NCI-H510A (cell line): ENCODE measurements around the gene MIB1.

ENCODE experiments used
- DNase-seq: peaks from one replicate; lab custom pipeline; 2025; lab: John Stamatoyannopoulos, UW

The MIB1 gene

DNA sequence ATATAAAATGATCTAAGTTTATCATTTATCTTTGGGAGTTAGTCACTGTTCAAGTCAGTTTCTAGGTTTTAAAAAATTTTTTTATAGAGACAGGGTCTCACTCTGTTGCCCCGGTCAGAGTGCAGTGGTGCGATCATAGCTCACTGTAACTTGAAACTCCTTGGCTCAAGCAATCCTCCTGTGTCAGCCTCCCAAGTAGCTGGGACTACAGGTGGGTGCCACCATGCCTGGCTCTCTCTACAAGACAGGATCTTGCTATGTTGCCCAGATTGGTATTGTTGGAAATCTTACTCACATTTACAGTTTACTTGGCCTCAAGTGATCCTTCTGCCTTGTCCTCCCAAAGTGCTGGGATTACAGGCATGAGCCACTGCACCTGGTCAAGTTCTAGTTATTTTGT, 74.5 kb downstream of the MIB1 start:
- no peak for DNase-seq

DNA sequence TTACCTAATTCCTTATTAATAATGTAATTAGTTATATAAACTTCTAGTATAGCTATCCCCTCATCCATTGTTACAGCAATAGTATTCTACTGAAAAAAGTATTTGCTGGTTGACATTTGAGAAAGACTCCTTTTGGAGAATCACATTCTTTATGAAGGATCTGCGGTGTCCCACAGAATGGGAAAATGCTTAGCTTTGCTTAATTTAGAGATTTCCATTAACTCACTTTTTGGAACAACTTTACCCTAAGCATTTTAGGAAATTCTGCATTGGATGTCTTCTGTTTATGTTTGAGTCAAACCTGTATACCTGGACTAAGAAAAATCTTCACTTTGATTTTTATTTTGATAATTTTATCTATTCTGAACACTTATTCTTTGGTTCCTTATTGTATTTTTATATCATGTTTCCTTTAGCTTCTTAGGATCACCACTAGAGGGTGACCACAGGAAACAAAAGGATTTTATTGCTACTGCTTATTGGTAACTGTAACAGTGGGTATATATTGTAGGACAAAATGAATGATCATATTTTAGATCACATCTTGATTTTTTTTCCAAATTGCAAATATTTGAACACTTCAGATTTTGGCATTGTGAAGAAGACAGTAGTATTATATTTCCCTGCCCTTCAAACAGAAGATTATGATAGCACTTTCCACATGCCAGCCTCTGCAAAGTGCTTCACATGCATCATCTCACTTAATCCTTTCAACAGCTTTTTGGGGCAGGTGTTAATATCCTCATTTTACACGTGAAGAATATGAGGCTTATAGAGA, 79.6 kb downstream of the MIB1 start:
- no peak for DNase-seq

DNA sequence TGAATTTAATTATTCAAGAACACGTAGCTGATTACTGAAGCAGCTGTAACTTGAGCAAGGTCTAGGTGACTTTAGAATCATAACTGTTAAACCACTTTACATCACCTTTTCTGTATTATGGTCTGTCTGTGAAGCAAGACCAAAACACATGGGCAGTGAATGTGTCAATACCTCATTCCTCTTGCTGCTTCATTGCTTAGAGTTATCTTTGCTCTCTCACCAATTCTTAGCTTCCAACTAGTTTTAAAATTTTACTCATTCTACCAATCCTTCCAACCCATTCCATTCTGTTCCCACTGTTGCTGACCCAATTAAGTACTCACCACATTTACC, 80.2 kb downstream of the MIB1 start:
- no peak for DNase-seq

DNA sequence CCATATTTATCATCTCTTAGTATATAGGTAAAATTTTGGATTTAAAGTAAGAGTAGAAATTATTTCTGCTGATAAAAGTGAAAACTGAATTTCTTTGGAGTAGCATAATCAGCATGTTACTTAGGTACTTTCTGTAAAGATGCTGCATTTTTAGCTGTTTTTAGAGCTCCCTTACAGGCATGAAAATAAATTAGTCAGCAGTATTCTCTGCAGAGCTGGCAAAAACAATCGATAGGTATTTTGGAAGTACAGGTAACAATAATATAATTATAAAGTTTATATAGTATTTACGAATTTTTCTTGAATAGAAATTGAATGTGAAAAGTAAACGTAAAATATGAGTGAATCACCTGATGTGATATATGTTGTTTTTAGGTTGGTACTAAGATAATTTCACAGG, 83.3 kb downstream of the MIB1 start:
- no peak for DNase-seq

DNA sequence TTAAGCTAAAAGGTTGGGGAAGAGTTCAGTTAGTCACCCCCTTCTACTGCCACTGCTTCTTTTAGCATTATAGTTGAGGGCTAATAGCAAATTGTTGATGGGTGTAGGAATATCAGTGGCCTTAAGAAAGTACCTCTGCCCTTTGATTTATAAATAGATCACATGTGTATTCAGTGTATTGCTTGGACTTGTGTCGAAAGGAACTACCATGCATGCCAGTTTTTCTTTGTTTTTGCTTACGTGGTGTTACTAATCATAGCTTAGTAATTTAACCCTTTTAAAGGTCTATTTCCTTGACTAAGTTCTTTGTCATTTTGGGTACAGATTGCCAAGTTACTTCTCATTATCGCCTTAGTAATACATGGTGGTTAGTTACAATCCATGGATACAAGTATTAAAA, 85.6 kb downstream of the MIB1 start:
- no peak for DNase-seq

DNA sequence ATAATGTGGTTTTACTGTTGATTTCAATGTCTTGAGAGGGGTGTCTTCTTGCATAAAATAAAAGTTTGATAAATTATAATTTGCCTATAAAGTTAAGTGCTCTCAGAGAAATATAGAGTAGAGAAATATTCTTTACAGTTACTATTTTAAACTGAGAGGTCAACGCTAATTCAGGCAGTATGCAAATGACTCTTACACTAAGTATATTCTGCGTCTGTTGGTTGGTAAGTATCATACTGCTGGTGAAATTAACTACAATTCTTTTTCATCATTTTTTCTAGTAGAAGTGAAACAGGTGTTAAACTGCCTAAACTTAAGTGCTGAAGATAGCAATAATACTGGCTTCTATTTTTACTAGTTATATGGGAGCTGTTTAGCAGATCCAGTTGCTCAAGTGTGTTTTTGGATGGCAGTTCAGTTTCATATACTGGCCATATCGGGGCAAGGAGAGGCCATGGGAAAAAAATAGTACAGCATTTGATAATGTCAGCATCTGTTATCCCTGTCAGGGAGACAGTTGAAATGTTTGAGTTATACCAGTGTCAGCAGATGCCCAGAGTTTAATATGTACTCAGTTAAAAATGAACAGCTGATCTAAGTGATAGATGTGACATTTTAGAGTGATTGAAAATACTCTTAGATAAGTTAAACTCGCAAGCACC, 86.2 kb downstream of the MIB1 start:
- no peak for DNase-seq

DNA sequence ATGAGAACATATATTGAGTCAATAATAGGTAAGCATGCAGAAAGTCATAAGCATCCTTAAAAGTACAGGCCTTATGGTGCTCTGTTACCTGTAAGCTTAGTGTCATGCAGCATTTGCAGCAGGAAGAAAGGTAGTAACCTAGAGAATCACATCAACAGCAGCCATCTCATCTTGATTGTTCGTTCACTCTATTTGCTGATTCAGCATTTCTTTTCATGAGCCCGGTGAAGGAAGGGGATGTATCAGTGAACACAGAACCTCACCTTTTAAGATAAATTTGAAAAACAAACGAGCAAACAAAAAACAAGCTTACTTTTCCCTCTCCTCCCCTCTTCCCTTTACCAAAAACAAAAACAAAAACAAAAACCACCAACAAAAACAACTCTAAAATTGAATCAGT, 89.9 kb downstream of the MIB1 start:
- no peak for DNase-seq

DNA sequence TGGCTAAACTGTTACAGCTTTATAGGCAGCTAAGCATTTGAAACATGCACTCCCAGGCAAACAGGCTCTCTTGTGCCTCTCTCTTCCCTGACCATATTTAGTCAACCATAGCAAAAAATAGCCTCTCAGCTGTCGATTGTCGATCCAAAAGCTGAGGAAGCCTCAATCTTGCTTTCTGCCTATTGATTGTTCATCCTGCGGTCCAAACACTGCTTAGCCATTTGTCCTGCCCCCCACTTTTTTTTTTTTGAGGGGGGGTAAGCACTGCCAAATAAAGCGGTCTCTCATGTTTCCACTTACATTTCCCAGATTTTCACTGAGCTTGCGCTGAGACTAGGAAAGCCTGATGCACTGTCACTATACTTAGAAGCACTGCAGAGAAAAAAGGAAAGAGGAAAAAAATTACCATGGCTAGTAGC, 90.8 kb downstream of the MIB1 start:
- no peak for DNase-seq

DNA sequence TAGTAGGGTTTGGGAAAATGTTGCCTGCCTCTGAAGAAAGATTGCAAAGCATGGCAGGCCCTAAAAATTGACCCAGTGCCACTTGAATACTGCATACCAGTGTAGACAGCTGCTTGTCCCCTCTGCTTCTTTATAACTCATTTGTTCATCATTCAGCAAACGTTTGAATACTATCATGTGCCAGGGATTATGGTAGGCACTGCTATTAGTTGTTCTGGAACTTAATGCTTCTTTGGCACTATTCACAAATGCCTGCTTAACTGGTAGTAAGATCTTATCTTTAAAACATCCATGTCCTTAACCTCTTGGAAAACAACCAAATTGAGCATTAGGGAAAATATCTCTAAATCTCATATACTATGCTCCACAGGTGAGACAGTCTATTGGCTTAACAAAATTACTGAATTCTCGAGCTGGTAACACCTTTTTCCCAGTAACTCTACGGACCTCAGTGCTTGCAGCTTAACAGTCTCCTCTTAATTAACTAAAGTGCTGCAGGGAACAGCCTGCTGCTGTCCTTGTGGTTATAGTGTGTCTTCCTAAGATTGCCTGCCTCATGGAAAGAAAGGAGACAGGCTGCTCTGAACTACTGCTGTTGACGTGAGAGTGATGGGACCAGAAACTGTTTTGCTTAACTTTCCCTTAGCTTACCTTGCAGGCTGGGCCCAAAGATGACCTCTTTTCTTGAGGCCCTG, 93.2 kb downstream of the MIB1 start:
- DNase-seq, result no peak

DNA sequence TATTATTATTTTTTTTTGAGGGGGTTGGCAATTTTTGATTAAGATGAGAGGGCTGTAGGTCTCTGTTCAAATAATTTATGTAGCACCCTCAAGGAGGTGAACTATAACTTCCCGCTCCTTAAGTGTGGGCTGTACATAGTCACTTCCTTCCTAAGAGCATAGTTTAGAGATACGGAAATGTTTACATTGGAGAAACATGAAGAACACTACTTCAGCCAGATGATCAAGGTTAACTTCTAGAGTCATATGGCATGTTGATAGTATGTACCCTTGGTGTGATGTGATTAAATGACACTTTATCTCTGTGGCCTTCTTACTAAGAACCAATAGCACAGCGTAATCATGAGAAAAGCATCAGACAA, 93.7 kb downstream of the MIB1 start:
- no peak for DNase-seq

DNA sequence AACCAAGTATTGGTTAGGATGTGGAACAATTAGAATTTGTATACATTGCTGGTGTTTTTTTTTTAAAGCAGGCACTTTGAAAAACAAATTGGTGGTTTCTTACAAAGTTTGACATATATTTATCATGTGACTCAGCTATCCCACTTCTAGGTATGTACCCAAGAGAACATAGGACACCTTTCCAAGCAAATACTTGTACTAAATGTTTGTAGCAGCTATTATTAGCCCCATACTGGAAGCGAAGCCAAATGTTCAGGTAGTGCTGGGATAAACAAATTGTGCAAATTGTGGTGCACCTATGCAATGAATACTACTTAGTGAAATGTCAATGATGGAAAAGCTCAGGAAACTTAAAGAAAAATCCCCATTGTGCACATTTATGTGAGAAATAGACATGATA, 101.0 kb downstream of the MIB1 start:
- DNase-seq, result no peak

DNA sequence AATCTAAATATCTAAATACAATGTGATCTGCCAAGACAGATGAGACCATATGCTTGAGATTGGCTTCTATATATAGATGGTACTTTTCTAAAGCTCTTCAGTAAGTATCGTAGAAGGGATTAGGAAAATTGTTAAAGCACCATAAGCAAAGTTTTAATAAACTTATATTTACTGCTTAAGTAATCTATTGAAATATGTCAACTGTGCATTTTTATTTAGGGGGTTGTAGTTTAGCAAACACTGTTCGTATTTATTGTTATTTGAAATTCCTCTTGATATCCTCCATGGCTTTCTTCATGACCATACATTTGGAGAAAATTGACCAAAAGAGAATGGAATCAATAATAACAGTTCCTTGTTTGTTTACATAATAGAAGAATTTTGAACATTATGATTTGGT, 102.7 kb downstream of the MIB1 start:
- no peak for DNase-seq

DNA sequence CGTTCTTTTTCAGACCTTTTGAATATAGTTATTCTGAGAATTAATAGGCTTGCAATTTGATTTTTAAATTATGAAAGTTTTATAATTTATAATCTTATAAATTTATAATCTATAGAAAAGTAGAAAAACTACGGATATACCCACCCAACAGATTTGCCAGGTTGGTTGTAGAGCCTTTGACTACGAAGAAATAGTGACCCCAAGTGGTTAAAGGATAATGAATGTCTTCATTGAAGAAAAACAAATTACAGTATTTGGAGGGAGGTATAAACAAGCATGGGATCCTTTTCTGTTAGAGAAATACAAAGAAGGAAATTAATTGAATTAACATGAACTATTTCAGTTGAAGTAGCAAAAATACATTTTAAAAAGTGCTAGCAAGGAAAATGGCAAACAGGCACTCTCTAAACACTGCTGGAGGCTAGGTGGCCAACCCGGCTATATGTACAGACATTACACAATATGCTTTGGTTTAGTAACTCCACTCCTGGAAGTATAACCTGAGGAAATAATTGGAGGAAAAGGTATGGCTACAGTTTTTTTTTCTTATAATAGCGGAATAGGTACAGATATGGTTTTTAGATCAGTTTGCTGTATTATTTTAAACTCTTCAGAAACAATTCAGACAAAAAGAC, 110.9 kb downstream of the MIB1 start:
- no peak for DNase-seq

DNA sequence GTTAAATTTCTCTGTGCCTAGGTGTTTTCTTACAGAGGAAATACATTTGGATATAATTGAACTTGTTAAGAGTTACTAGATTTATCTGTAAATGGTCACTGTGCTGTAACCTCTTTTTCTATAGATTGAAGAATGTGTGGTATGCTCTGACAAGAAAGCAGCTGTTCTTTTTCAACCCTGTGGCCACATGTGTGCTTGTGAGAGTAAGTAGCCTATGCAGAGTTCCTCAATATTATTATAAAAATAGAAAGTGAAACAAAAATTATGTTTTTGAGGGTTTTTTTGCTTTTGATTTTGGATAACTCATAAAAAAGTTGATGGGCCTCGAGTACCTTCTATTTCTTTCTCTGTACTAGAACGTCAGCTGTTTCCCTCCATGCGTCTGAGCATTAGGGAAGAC, 112.4 kb downstream of the MIB1 start:
- no peak for DNase-seq

DNA sequence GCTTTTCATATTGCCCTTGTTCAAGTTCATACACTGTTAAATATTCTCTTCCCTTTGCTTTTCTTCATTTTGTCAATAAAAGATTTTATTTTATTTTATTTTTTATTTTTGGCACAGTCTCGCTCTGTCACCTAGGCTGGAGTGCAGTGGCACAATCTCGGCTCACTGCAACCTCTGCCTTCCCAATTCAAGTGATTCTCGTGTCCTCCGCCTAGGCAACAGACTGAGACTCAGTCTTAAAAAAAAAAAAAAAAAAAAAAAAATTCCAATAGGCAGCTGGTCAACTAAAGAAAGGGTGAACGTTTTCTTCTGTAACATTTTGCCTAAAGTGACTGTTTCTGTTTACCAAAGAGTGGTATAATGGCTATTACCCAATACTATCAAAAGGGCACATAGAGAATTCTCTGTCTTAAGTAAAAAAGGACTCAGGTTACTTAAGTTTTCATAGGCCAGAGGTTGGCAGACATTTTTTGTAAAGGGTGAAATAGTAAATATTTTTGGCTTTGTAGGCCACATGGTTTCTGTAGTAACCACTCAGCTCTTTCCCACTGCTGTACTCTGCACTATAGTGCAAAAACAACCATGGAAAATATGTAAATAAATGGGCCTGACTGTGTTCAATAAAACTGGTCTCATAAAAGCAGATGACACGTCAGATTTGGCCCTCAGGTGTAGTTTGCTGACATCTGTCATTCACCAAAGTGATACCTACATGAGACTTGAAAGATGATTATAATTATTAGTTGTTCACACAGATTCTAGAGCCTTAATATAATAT, 113.4 kb downstream of the MIB1 start:
- no peak for DNase-seq

DNA sequence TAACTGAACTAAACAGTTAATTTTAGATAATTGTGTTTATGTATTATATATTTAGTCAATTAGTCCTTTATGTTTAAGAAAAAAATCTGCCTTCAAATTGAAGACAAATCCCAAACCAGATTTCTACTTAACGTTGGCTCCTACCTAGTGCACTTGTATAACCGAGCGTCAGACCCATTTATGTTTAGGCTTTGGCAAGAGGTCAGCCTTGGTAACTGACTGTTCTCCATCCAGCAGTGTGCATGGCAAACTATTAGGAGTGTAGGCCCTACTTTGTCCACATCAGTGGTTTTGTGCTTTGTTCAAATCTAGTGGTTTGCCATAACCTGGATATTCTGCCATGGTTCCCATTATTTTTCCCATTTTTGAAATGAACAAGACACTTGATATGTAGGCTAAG, 114.8 kb downstream of the MIB1 start:
- DNase-seq, result no peak

DNA sequence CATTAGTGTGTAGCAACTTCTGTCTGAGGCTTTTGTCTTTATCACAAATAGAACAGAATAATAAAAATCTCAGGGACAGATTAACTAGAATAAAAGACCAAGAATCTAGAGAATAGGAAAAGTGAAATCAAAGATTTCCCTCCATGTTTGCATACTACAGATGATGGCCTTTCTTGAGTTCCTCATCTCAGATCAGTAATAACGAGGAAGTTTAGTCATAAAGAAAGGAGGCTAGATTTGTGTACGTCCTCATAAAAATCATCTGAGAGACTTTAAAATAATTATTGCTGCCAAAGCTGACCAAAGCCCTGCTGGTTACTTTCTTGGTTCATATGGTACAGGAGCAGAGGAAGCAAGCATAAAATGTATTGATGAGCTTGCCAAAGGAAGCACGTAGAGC, 117.3 kb downstream of the MIB1 start:
- no peak for DNase-seq

DNA sequence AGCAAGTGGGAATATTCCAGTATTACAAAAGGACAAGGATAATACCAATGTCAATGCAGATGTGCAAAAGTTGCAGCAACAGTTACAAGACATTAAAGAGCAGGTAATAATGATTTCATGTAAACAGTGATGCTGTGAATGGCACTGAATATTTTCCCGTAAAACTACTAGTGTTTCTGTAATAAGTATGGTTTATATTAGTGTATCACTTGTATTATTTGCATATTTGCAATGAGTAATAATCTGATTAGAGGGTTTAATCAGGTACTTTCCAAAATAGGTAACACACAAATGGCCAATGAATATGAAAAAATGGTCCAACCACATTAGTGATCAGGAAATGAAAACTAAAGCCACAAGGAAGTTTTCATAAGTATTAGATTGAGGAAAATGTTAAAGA, 118.0 kb downstream of the MIB1 start:
- DNase-seq, result no peak

DNA sequence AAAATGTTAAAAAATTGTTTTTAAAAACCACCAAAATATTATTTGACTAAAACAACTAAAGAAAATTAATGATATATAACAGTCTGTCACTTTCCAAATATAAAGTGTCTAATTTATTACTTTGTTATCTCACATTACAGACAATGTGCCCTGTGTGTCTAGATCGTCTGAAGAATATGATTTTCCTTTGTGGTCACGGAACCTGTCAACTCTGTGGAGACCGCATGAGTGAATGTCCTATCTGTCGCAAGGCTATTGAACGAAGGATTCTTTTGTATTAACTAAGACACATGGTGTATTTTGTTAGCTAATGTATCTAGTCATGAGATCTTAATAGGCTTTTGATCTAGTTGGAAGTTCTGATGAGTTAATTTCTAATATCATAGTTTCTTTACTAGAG, 123.8 kb downstream of the MIB1 start:
- no peak for DNase-seq

DNA sequence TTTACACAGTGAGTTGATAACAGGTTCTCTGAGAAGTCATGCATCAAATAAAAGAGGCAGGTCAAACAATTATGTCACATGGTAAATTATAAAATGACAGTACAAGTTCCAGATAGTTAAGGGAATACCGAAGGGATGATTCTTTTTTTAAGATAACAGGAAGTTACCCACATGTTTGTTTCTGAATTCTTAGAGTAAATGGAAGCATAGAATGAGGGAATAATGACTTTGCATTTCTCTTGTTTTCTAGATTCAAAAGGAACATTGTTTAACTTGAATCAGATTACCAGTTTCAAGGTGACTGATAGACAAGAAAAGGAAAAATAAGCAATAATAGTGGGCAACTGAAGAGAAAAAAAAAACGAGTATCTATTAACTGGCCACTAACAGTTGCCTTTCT, 124.5 kb downstream of the MIB1 start:
- DNase-seq, result no peak

DNA sequence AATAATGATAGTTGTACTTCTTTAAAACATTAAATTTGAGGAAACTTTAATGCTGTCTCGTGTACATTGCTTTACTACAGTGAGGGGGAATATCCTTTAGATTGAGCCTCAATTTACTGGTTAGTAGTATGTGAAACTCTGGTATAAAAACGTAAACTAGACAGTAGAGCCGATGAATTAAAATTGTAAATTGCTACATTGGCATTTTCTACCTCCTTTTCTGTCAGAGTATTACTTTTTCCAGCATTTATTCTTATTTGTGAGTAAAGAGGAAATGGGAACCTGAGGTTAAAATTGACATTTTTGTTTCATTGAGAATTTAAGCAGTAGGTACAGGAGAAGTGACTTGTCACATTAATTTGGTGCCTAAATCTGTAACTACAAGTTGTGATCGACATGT, 128.2 kb downstream of the MIB1 start:
- DNase-seq, result no peak

DNA sequence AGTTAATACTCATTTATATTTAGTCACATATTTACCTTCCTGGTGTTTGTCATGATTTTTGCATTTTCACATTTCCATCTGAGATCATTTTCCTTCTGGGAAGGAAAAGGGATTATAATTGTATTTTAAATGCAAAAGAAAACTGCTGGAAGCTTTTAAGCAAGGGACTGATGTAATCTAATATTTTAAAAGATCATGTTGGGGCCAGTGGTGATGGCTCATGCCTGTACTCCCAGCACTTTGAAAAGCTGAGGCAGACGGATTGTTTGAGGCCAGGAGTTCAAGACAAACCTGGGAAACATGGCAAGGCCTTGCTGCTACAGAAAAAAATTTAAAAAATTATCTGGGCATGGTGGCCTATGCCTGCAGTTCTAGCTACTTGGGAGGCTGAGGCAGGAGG, 149.0 kb downstream of the MIB1 start:
- DNase-seq, result no peak
